GM12878 (cell line): ENCODE results near the gene DOK4. TPM values are rescaled to one million over a fixed set of nuclear protein-coding genes. Genes with fewer than 3 reads are reported as not detected.

Source experiments
- ATAC-seq: fragments of 200-7000 bp; cut with Tn5 transposase; 3 replicates; pipeline ENCODE4 v1.9.1; 2020; ENCODE audit warnings: mild to moderate bottlenecking, moderate library complexity
- BruUV-seq: library from RNA; stranded (reverse); fragments of 400-500 nt; replicated peaks from 2 replicates; lab custom pipeline; 2021; lab: Mats Ljungman, UMichigan
- CTCF ChIA-PET: fragments of 300-600 bp; sonication (Branson Sonifier 250); formaldehyde crosslinking; extraction: SDS; loops from one replicate; lab custom pipeline; 2021; ENCODE audit warnings: inconsistent platforms; lab: Yijun Ruan, JAX
- POLR2A ChIA-PET: fragments of 350-600 bp; formaldehyde crosslinking; extraction: SDS; loops from one replicate; lab custom pipeline; 2021; ENCODE audit warnings: inconsistent platforms; lab: Charles Lee
- RAD21 ChIA-PET: fragments of 300-600 bp; sonication (Branson Sonifier 250); formaldehyde crosslinking; loops from one replicate; lab custom pipeline; 2023; ENCODE audit warnings: antibody characterized with exemption; ENCODE audit not compliant: unreplicated experiment; lab: Charles Lee
- SMC1A ChIA-PET: fragments of 300-600 bp; sonication (Branson Sonifier 250); formaldehyde crosslinking; loops from one replicate; lab custom pipeline; 2023; ENCODE audit not compliant: unreplicated experiment, uncharacterized antibody; lab: Charles Lee
- DNase-seq: peaks from one replicate; pipeline ENCODE4 v3.0.0-alpha.2; 2011; ENCODE audit warnings: low read depth, low spot score
- FAIRE-seq: peaks from 3 replicates; lab custom pipeline; 2011; peaks lifted over from hg19 to GRCh38; lab: Jason Lieb, UNC
- H2AFZ ChIP-seq: 2 replicates; pipeline ENCODE4 v1.6.0; 2011; ENCODE audit warnings: low read depth, low read length, control low read depth; ENCODE audit not compliant: control insufficient read depth
- H3K27ac ChIP-seq: 2 replicates; pipeline ENCODE4 v1.5.1; 2011; ENCODE audit warnings: control low read depth; ENCODE audit not compliant: control insufficient read depth, insufficient read depth
- H3K27me3 ChIP-seq, 2 experiments: replicated peaks in 1 of 2; 2 replicates each; pipeline versions ENCODE4 v1.6.0 to v1.6.1; 2011; ENCODE audit warnings: low read length in 1 of 2; ENCODE audit not compliant: control insufficient read depth in 2 of 2, insufficient read depth in 2 of 2
- H3K36me3 ChIP-seq, 2 experiments: 2 replicates each; pipeline ENCODE4 v1.5.1; 2011; ENCODE audit warnings: low read length in 1 of 2; ENCODE audit not compliant: control insufficient read depth in 2 of 2, insufficient read depth in 2 of 2
- H3K4me1 ChIP-seq: 2 replicates; pipeline ENCODE4 v1.6.1; 2011; ENCODE audit warnings: mild to moderate bottlenecking, low read length, moderate library complexity, mixed read lengths; ENCODE audit not compliant: control insufficient read depth, insufficient read depth
- H3K4me2 ChIP-seq: 2 replicates; pipeline ENCODE4 v1.6.0; 2011; ENCODE audit warnings: control low read depth; ENCODE audit not compliant: control insufficient read depth, insufficient read depth
- H3K4me3 ChIP-seq: fragments of 200-600 bp; sonication (generic); 2 replicates; pipeline ENCODE4 v1.5.1; 2016
- H3K79me2 ChIP-seq: 2 replicates; pipeline ENCODE4 v1.6.0; 2011; ENCODE audit warnings: low read length; ENCODE audit not compliant: control insufficient read depth, insufficient read depth
- H3K9ac ChIP-seq: 2 replicates; pipeline ENCODE4 v1.8.0; 2011; ENCODE audit warnings: low read length, control low read depth, mixed read lengths; ENCODE audit not compliant: control insufficient read depth, insufficient read depth
- H3K9me3 ChIP-seq: replicated peaks from 3 replicates; pipeline ENCODE4 v1.5.1; 2011; ENCODE audit warnings: mild to moderate bottlenecking, low read length; ENCODE audit not compliant: control insufficient read depth, insufficient read depth
- H4K20me1 ChIP-seq: 2 replicates; pipeline ENCODE4 v1.6.0; 2011; ENCODE audit not compliant: control insufficient read depth, insufficient read depth
- ATF2 ChIP-seq: IDR thresholded peaks from 2 replicates; pipeline ENCODE4 v1.6.1; 2012; ENCODE audit warnings: low read length, inconsistent platforms
- ATF3 ChIP-seq: IDR thresholded peaks from 2 replicates; pipeline ENCODE4 v1.6.1; 2011; ENCODE audit warnings: low read depth, mild to moderate bottlenecking, low read length, moderate library complexity, borderline replicate concordance; ENCODE audit errors: extremely low read depth
- BCLAF1 ChIP-seq: fragments of 450-650 bp; IDR thresholded peaks from 2 replicates; pipeline ENCODE4 v1.6.1; 2017; ENCODE audit warnings: antibody characterized with exemption, mild to moderate bottlenecking, moderate library complexity
- CHD2 ChIP-seq: IDR thresholded peaks from 2 replicates; pipeline ENCODE4 v1.6.1; 2011; ENCODE audit warnings: low read depth, low read length, improper control_type of control experiment, borderline replicate concordance
- EP300 ChIP-seq, 2 experiments: fragments of 150-350 bp in 1 of 2; IDR thresholded peaks; 2 replicates each; pipeline ENCODE4 v1.6.1; 2011 to 2012; ENCODE audit warnings: low read depth in 2 of 2, low read length in 2 of 2, borderline replicate concordance in 1 of 2, improper control_type of control experiment in 1 of 2, inconsistent platforms in 1 of 2; ENCODE audit not compliant: control insufficient read depth in 1 of 2
- JUND ChIP-seq: IDR thresholded peaks from 2 replicates; pipeline ENCODE4 v1.6.1; 2012; ENCODE audit warnings: low read depth, mild to moderate bottlenecking, low read length, improper control_type of control experiment, moderate library complexity
- MTA3 ChIP-seq: IDR thresholded peaks from 2 replicates; pipeline ENCODE4 v1.6.1; 2012; ENCODE audit warnings: low read length, inconsistent platforms, borderline replicate concordance
- NRF1 ChIP-seq: conservative IDR thresholded peaks from 2 replicates; pipeline ENCODE4 v1.6.1; 2011; ENCODE audit warnings: mild to moderate bottlenecking, low read depth, low read length, improper control_type of control experiment
- PAX5 ChIP-seq: IDR thresholded peaks from 2 replicates; pipeline ENCODE4 v1.6.1; 2011; ENCODE audit warnings: low read depth, low read length, borderline replicate concordance
- PAX8 ChIP-seq: fragments of 450-650 bp; IDR thresholded peaks from 2 replicates; pipeline ENCODE4 v1.6.1; 2017; ENCODE audit warnings: mild to moderate bottlenecking, moderate library complexity
- SMARCA5 ChIP-seq: fragments of 450-650 bp; IDR thresholded peaks from 2 replicates; pipeline ENCODE4 v1.6.1; 2017; ENCODE audit warnings: mild to moderate bottlenecking
- ZNF217 ChIP-seq: fragments of 450-650 bp; IDR thresholded peaks from 2 replicates; pipeline ENCODE4 v1.6.1; 2017; ENCODE audit warnings: antibody characterized with exemption, mild to moderate bottlenecking
- ZNF384 ChIP-seq: IDR thresholded peaks from 2 replicates; pipeline ENCODE4 v1.6.1; 2012; ENCODE audit warnings: low read depth, mild to moderate bottlenecking, low read length, improper control_type of control experiment, borderline replicate concordance
- ZNF622 ChIP-seq: fragments of 450-650 bp; IDR thresholded peaks from 2 replicates; pipeline ENCODE4 v1.6.1; 2017; ENCODE audit warnings: mild to moderate bottlenecking, inconsistent platforms
- WGBS: methylation state at CpG from one replicate; pipeline ENCODE4 v1.1.6; 2016; ENCODE audit warnings: low lambda C conversion rate; ENCODE audit not compliant: insufficient replicate concordance, insufficient coverage; ENCODE audit errors: missing lambda C conversion rate; 5-methylcytosine and 5-hydroxymethylcytosine counted together
- in situ Hi-C: fragments of 300-500 bp; cut with MboI; formaldehyde crosslinking; loops from 9 replicates; pipeline ENCODE4 v1.14.3; 2018; ENCODE audit warnings: mixed read lengths
- intact Hi-C: fragments of 100-400 bp; cut with micrococcal nuclease; formaldehyde crosslinking; loops from one replicate; pipeline ENCODE4 v1.14.2; 2022; ENCODE audit not compliant: unreplicated experiment
- polyA plus RNA-seq, 11 experiments: library from polyadenylated mRNA; depleted of rRNA in 4 of 11; unstranded in 6 of 11; stranded (reverse) in 5 of 11; fragments of >200 nt; fragmentation: Nextera tagmentation in 4 of 11; fragmentation: Illumina TruSeq in 1 of 11; extraction: Ambion mirVana in 4 of 11; extraction: Trizol in 1 of 11; gene quantifications; 1 replicate in 1 of 11; 2 replicates in 10 of 11; pipeline versions ENCODE4 v1.2.1 to v1.2.3, GENCODE V29; 2011 to 2016; ENCODE audit warnings: inconsistent platforms in 2 of 11, missing spikeins in 2 of 11, low read depth in 1 of 11
- total RNA-seq, 4 experiments: library from RNA; depleted of rRNA in 3 of 4; stranded (reverse); fragments of >200 nt in 3 of 4; fragmentation: Illumina TruSeq in 1 of 4; extraction: Trizol in 1 of 4; gene quantifications; 2 replicates each; pipeline versions ENCODE4 v1.2.1 to v1.2.3, GENCODE V29; 2013 to 2021
- TF ChIP-seq, protein P1 (sequence below): fragments of 450-650 bp; conservative IDR thresholded peaks from 2 replicates; pipeline ENCODE4 v1.6.1; 2017; ENCODE audit warnings: mild to moderate bottlenecking, moderate library complexity

The DOK4 gene
- total and polyA plus RNA-seq, 10 of the 15 experiments (the other 5 are each of a cell fraction or from before 2014, with no cell fraction given), result 0.20 to 7.0 (median 2.4) TPM; not detected in 1

DNA sequence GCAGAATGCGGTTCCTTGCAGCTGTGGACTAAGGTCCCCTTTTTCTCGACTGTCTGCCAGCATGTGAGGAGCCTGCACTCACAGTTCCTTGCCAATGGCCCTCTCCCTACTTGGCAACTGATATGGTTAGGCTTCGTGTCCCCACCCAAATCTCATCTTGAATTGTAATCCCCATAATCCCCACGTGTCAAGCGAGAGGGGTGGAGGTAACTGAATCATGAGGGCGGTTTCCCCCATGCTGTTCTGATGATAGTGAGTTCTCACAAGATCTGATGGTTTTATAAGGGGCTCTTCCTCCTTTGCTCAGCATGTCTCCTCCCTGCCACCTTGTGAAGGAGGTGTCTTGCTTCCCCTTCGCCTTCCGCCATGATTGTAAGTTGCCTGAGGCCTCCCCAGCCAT is 59.0 kb downstream of the DOK4 start (continued):
- TF ChIP-seq ATF2, result no peak
- no peak for TF ChIP-seq CHD2
- no peak for TF ChIP-seq NRF1

DNA sequence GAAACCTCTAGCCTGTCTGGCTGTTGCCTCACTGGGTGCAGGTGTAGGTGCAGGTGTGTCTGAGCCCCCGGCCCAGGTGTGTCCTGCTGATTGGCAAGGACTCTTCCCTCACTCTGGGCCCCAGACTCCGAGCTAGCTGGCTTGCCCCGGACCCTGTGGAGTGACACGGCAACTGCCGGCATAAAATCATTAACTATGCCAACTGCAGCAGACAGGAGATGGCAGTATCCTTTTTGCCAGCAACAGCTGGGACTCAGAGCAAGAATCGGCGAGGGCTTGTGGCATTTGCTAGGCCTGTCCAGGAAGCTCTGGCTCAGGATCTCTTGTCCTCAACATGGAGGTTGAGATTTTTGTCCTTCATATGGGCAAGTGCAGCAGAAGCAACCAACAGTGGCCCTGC is 59.9 kb downstream of the DOK4 start:
- intact Hi-C loops (no loop called here), in situ Hi-C loops (no loop called here)
- no peak overlapping the region for H2AFZ ChIP-seq
- no peak overlapping the region for H3K4me3 ChIP-seq
- ChIA-PET CTCF (interaction anchor here (0.6 to 10.6 kb wide), 5 partner anchors 8 to 92 kb away, joined by 3 to 174 read pairs (median 3); no protein-coding TSS in a partner anchor), RAD21 (interaction anchor here (1.5 kb wide), 1 partner anchor 10 kb away, joined by 4 read pairs; no protein-coding TSS in a partner anchor), SMC1A (interaction anchor here (0.9 to 1.3 kb wide), 2 partner anchors 9 to 123 kb away, joined by 4 to 5 read pairs; no protein-coding TSS in a partner anchor), POLR2A (no interaction called here)
- DNase-seq (no peak), ATAC-seq (no peak), FAIRE-seq (no peak)
- no peaks in the 10 kb centered on the region for H4K20me1 ChIP-seq
- H3K27ac ChIP-seq, result no peak overlapping the region
- H3K36me3 ChIP-seq, result peaks cover 9 to 10% of the 10 kb centered on the region in 2 experiments; a peak in 3 of 4 replicates
- H3K4me2 ChIP-seq, result no peak overlapping the region
- no peaks in the 10 kb centered on the region for H3K27me3 ChIP-seq
- H3K9ac ChIP-seq, result no peak overlapping the region
- no TSS peak for BruUV-seq
- TF ChIP-seq PAX5 (no peak), ZNF217 (no peak), BCLAF1 (no peak), JUND (no peak), ZNF622 (no peak), ZNF384 (no peak), EP300 (IDR thresholded peaks at IDR 0.05; ENCODE audit: borderline replicate concordance in 1 of 2, control insufficient read depth in 1 of 2, low read depth in 2 of 2, low read length in 2 of 2) (no peak), MTA3 (no peak), ATF3 (no peak), SMARCA5 (no peak), PAX8 (no peak)
- TF ChIP-seq, protein P1, sequence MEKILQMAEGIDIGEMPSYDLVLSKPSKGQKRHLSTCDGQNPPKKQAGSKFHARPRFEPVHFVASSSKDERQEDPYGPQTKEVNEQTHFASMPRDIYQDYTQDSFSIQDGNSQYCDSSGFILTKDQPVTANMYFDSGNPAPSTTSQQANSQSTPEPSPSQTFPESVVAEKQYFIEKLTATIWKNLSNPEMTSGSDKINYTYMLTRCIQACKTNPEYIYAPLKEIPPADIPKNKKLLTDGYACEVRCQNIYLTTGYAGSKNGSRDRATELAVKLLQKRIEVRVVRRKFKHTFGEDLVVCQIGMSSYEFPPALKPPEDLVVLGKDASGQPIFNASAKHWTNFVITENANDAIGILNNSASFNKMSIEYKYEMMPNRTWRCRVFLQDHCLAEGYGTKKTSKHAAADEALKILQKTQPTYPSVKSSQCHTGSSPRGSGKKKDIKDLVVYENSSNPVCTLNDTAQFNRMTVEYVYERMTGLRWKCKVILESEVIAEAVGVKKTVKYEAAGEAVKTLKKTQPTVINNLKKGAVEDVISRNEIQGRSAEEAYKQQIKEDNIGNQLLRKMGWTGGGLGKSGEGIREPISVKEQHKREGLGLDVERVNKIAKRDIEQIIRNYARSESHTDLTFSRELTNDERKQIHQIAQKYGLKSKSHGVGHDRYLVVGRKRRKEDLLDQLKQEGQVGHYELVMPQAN, result no peak
- no peaks in the 10 kb centered on the region for H3K9me3 ChIP-seq
- H3K79me2 ChIP-seq, result no peaks in the 10 kb centered on the region
- no peaks in the 10 kb centered on the region for H3K4me1 ChIP-seq
- WGBS, result 99% methylated on average over 7 of the region's 7 CpGs
